GM21576 (cell line): ENCODE results near the gene MRAP2.
"Not testable (repeated sequence)": the region's sequence is repeated elsewhere in the genome, so short reads cannot be mapped to it uniquely, and the experiment has no call there.

Experiments used
- ATAC-seq: cut with Tn5 transposase; IDR thresholded peaks from one replicate; pipeline ENCODE4 v1.9.1; 2021; ENCODE audit warnings: mild to moderate bottlenecking, moderate library complexity; ENCODE audit not compliant: unreplicated experiment

MRAP2 gene

DNA sequence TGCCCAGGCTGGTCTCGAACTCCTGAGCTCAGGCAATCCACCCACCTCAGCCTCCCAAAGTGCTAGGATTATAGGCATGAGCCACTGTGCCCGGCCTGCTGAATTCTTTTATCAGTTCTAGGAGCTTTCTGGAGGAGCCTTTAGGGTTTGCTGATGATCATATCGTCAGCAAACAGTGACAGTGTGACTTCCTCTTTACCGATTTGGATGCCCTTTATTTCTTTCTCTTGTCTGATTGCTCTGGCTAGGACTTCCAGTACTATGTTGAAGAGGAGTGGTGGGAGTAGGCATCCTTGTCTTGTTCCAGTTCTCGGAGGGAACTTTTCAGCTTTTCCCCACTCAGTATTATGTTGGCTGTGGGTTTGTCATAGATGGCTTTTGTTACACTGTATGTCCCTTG, 35.3 kb downstream of the MRAP2 start:
- ATAC-seq, result not testable (repeated sequence)

DNA sequence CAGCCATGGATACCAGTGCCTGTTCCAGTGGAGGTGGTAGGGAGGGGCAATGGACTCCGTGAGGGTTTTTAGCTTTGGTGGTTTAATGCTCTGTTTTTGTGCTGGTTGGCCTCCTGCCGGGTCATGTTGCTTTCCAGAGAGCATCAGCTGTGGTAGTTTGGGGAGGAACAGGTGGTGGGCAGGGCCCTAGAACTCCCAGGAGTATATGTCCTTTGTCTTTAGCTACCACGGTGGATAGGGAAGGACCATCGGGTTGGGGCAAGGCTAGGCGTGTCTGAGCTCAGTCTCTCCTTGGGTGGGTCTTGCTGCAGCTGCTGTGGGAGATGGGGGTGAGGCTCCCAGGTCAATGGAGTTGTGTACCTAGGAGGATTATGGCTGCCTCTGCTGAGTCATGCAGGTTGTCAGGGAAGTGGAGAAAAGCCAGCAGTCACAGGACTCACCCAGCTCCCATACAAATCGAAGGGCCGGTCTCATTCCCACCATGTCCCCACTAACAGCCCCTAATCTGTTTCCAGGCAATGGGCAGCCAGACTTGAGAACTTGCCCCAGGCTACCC, 38.9 kb downstream of the MRAP2 start:
- ATAC-seq, result no peak

DNA sequence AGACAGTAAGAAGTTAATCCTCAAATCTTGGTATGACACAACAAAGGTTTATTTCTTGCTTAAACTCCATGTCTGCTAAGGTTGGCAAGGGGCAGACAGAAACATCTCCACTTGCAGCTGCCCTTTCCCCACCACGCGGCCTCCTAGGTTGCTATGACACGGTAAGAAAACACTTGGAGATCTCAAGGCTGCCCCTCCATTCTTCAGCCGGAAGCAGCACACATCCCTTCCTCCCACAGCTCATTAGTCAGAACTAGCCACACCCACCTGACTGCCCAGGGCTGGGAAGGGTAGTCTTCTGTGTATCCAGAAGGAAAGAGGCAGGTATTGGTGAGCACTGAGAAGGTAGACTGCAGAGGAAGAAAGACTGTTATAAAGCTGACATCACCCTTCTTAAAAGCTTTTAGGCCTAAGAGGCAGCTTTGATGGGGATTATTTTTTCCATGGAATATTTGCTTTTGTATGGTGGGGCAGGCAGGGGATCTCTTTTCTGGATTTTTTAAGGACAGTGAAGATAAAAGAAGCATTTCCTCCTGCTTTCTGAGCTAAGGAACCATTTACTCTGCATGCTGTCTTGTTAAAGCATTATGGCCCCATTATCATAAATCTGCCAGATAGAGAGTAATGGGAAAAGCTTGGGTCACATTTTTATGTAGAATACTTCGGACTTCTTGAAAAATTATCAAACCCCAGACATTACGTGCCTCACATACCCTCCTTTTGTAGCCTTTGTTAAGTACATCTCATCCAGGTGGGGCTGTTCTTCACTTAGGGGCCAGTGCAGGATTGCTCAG, 41.6 kb downstream of the MRAP2 start:
- ATAC-seq, result no peak

DNA sequence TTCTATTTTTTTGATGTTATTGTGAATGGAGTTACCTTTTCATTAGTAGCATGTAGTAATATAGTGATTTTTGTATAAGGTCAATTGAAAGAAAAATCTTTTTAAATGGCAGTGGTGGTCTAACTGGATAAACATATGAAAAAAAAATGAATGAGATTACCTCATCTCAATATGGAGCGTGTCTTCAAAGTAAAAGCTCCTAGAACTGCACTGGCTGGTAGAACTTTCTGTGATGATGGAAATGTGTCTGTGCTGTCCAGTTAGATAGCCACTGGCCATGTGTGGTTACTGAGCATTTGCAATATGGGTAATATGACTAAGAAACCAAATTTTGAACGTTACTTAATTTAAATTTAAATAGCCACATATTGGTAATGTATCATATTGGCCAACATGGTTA, 44.1 kb downstream of the MRAP2 start:
- ATAC-seq, result no peak

DNA sequence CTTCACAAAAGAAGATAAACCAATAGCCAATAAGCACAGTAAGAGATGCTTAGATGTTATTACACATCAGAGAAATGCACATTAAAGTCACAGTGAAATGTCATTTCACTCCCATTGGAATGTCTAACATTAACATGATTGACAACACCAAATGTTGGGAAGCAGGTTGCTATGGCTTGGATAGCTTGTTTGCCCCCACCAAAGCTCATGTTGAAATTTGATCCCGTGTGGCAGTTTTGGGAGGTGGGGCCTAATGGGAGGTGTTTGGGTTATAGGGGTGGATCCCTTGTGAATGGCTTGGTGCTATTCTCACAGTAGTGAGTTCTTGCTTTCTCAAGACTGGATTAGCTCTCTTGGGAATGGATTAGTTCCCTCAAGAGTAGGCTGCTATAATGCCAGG, 44.8 kb downstream of the MRAP2 start:
- no peak for ATAC-seq

DNA sequence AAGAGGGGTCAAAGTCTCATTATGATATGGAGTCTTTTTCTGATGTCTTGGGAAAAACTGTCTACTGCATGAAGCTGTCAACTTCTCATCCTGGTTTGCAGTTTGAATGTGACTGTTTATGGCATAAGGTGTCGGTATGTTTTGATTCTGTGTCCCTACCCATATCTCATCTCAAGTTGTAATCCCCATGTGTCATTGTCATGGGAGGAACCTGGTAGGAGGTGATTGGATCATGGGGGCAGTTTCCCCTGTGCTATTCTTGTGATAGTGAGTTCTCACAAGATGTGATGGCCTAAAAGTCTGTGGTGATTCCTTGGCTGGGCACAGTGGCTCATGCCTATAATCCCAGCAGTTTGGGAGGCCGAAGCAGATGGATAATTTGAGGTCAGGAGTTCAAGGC, 47.6 kb downstream of the MRAP2 start:
- ATAC-seq, result no peak

DNA sequence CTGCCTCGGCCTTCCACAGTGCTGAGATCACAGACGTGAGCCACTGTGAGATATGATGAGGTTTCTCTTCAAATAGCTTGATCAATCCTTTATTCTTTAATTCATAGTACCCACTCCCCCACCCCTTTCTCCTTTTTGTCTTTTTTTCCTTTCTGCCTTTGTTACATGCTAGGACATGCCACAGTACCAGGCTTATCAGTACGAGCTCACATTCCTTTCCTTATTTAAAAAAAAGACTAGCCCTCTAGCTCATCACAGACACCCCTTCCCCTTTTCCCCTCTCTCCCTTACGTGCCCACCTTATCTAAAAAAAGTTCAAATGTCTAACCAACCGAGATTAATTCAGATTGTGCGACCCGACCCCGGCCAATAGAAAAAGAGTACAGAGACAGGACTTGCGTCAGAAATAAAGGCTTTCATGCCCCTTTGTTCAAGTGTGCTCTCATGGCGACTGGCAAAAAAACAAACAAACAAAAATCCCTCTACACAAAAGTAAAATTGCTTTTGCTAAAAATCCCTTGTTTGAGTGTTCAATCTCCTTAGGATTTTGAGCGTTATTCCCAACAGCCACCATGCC, 49.2 kb downstream of the MRAP2 start:
- no peak for ATAC-seq

DNA sequence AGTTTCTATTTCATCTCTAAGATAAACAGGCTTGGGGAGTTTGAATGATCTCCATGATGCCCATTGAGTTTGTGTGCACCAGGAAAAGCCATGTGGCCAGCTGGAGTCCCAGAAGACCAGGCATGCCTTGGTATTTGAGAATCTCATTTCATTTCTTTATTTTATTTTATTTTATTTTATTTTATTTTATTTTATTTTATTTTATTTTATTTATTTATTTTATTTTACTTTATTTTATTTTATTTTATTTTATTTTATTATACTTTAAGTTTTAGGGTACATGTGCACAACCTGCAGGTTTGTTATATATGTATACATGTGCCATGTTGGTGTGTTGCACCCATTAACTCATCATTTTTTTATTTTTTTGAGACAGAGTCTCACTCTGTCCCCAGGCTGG, 51.1 kb downstream of the MRAP2 start:
- not testable (repeated sequence) for ATAC-seq

DNA sequence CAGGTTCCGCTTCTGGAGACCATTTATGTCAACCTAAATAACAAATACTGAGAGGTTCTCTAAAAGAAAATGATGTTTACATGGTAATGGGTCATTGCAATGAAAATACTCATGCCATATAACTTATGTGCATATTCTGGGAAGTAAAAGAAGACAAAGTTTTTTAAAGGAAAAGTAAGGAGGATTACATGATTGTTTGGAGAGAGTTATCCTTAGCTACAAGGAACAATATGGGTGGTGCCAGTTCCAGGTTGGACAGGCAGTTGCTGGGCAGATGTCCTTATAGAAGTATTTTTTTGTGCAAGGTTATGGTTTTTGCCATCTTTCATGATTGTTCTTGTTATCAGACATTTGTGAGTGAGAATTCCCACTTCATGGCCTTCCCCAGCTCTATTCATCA, 52.5 kb downstream of the MRAP2 start:
- ATAC-seq, result no peak

DNA sequence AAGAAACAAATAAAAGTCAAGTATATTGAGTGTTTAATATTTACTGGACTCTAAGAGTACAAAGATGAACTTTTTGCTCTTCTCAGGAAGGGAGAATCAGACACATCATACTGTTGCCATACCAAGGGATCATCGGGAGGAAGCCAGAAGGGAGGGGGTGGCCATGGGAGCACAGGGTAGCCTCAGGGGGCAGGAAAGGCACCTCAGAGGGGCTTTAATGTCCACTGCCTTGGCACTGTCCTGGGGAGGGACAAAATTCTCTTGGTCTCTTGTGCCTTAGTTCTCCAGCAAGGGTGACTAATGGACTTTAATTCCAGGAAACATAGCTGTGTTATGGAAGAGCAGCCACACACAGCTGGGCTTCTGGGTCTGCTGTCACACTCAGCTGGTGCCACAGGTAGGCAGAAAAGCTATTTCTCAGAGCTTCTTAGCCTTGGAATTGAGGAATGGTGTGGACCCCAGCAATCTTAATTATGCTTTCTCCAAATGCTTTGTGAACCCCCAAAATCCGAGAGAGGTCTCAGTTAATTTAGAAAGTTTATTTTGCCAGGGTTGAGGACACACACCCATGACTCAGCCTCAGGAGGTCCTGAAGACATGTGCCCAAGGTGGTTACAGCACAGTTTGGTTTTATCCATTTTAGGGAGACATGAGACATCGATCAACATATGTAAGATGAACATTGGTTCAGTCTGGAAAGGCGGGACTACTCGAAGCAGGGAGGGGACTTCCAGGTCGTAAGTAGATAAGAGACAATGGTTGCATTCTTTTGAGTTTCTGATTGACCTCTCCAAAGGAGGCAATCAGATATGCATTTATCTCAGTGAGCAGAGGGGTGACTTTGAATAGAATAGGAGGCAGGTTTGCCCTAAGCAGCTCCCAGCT, 53.2 kb downstream of the MRAP2 start:
- no peak for ATAC-seq

DNA sequence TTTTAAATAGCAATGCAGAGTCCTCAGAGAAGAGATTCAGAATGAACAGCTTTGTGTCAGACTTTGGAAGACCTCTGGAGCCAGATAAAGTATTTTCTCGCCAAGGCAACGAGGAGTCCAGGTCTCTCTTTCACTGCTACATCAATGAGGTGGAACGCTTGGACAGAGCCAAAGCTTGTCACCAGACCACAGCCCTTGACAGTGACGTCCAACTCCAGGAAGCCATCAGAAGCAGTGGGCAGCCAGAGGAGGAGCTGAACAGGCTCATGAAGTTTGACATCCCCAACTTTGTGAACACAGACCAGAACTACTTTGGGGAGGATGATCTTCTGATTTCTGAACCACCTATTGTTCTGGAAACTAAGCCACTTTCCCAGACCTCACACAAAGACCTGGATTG, 55.5 kb downstream of the MRAP2 start:
- no peak for ATAC-seq

DNA sequence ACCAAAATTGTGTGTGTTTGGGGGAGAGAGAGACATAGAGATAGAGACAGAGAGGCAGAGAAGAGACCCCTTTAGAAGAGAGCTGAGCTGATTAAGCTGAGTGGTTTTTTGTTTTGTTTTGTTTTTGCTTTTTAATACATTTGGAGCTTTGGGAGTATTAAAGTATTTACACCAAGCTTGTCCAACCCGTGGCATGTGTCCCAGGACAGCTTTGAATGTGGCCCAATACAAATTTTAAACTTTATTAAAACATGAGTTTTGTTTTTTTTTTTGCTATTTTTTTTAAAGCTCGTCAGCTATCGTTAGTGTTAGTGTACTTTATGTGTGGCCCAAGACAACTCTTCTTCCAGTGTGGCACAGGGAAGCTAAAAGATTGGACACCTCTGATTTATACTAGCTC, 56.0 kb downstream of the MRAP2 start:
- no peak for ATAC-seq

DNA sequence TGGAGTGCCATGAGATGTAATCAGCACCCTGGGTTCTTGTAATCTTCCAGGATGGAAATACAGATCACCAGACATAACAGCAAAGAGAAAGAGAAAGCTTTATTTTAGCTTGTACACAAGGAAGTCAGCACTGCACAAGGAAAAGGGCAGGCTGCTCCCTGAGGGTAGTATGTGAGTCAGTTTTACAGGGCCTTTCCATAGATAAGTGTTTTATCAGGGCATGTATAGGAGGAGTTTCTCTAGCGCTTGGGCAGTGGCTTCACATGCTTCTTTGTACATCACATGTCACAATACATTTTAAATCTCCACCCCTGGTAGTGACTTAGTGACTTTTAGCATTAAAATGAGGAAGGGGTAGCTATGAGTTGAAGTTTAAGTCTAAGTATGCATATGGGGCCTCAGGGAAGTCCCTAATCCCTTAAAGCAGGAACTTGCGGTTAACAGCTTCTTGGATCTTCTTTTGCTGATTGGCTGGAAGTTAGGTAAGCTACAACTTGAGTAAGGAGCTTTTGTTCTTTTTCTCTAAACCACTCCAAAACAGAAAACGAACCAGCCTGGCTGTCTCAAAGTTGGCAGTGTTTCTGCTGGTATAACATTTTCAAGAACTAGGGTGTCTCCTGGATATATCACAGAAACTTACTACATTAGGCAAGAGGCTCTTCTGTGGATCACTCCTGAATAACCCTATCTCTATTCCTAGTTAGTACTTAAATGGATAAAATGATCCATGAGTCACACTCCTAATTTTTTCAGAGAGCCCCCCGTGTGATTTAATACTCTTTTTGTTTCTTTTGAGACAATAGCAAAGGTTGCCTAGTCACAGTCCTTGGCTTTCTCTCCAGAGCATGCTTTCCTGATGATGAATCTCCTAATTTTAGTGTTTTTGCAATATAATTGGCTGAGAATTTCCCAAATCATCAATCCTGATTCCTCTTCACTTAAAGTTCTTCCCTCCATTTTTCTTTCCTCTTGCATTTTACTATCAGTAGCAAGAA, 60.2 kb downstream of the MRAP2 start:
- ATAC-seq, result no peak

DNA sequence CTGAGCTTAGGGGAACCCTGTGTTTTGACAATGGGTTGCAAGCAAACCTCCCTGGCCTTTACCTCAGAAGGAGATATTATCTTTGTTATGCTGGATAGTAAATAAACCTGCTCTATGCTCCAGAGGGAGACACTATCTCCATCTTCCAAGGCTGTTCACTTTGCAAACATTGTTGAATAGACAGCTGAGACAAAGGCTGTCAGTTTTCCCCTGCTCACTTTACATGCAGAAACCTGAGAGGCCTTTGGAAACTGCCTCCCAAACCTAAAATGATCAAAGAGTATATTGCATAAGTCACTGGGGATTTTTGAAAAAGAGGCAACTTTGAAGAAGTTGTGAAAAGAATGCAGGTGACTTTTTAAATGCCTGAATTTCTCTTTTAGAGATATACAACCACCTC, 61.6 kb downstream of the MRAP2 start:
- ATAC-seq, result no peak

DNA sequence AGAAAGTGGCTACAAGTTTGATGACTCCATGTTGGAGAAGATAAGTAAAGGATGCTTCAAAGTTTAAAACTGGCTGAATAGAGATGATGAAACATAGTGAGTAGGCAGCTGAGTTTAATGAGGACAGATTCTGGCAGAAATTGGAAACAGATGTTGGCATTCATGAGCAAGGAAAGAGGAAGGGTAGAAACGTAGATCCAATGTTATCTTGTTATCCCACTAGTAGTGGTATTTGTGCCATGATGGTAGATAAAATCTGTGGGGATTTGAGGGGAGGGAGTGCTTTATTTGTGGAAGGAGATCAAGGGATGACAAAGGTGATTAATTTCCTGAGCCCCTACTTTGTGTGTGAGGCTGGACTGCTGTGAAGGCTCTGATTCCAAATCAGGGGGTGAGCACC, 69.5 kb downstream of the MRAP2 start:
- no peak for ATAC-seq

DNA sequence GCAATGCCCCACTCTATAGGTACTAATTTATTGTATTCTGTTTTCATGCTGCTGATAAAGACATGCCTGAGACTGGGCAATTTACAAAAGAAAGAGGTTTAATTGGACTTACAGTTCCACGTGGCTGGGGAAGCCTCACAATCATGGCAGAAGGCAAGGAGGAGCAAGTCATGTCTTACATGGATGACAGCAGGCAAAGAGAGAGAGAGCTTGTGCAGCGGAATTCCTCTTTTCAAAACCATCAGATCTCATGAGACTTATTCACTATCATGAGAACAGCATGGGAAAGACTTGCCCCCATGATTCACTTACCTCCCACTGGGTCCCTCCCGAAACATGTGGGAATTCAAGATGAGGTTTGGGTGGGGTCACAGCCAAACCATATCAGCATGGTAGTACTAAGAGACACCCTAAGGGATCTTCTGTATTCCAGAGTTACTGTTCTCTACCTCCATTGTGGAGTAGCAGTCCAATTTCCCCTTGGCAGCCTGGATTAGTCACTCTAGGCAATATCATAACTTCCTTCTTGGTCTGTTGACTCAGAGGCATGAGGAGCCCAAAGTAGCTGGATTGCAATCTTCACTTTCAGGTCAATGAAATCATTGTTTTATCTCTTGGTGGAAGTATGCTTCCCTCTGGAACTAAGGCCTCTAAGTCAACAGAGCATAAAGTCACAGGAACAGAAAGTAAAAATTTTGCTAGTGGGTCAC, 71.8 kb downstream of the MRAP2 start:
- ATAC-seq, result not testable (repeated sequence)

DNA sequence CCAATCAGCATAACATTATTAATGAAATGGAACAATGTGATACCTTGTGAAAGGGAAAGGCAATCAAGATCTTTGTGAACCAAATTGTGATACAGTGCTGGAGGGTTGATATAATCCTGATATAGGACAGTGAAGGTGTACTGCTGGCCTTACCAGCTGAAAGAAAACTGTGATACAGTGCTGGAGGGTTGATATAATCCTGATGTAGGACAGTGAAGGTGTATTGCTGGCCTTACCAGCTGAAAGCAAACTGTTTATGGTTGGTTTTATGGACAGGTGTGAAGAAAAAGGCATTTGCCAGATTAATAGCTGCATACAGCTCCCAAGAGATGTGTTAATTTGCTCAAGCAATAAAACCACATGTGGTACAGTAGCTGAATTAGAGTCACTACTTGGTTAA, 73.9 kb downstream of the MRAP2 start:
- no peak for ATAC-seq

DNA sequence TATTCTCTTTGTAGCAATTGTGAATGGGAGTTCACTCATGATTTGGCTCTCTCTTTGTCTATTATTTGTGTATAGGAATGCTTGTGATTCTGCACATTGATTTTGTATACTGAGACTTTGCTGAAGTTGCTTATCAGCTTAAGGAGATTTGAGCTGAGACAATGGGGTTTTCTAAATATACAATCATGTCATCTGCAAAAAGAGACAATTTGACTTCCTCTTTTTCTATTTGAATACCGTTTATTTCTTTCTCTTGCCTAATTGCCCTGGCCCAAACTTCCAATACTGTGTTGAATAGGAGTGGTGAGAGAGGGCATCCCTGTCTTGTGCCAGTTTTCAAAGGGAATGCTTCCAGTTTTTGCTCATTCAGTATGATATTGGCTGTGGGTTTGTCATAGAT, 77.8 kb downstream of the MRAP2 start:
- ATAC-seq, result not testable (repeated sequence)

DNA sequence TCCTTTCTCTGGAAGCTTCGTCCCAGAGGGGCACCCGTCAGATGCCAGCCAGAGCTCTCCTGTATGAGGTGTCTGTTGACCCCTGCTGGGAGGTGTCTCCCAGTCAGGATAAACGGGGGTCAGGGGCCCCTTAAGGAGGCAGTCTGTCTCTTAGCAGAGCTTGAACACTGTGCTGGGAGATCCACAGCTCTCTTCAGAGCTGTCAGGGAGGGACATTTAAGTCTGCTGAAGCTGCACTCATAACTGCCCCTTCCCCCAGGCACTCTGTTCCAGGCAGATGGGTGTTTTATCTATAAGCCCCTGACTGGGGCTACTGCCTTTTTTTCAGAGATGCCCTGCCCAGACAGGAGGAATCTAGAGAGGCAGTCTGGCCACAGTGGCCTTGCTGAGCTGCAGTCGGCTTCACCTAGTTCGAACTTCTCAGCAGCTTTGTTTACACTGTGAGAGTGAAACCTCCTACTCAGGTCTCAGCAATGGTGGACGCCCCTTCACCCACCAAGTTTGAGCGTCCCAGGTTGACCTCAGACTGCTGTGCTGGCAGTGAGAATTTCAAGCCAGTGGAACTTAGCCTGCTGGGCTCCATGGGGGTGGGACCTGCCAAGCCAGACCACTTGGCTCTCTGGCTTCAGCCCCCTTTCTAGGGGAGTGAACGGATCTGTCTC, 81.5 kb downstream of the MRAP2 start:
- ATAC-seq, result not testable (repeated sequence)
